ENCODE measurements around the gene SMOC2.

- TF ChIP-seq CTCF (IDR thresholded peaks at IDR 0.05) (no peak), POLR2A (IDR thresholded peaks at IDR 0.05) (no peak)
These were observed 16.6 kb downstream of the SMOC2 start for GRCh38 chr6:168457653-168457934.
